ENCODE results near the gene UBE2L3.

DNA sequence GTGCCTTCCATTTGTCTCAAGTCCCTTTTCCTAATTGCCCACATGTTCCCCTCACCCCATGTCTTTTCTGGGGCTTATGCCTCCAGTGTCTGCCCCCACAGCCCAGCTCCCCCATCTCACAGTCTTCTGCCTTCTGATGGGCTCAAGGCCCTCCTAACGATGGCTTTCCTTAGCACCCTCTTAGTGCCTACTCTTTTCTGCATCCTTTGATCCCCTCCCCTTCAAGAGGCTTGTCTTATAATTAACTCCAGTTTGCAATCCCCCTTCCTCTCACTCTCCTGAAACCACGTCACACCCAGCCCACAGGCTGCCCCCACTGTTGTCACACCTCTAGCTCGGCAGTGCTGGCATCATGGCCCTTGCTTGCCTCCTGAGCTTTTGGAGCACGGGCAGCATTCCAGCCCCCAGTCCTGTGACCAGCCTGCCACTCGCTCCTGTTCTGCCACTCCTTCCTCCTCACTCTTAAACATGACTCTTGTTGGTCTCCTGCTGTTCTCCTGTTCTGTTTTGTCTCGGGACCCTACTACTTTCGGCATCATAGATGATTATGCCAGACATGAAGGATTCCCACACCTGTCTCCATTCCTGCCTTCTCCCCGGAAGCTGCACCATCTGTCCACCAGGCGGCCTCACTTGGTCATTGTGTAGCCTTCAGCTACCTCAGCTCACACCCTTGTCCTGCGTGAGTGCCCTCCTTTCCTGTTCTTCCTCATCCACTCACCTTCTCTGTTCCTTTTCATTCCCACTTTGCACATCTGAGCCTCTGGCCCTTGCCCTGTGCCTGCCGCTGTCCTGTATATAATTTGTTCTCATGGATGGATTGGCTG is 26.1 kb downstream of the UBE2L3 start:
- TF ChIP-seq, protein P1, sequence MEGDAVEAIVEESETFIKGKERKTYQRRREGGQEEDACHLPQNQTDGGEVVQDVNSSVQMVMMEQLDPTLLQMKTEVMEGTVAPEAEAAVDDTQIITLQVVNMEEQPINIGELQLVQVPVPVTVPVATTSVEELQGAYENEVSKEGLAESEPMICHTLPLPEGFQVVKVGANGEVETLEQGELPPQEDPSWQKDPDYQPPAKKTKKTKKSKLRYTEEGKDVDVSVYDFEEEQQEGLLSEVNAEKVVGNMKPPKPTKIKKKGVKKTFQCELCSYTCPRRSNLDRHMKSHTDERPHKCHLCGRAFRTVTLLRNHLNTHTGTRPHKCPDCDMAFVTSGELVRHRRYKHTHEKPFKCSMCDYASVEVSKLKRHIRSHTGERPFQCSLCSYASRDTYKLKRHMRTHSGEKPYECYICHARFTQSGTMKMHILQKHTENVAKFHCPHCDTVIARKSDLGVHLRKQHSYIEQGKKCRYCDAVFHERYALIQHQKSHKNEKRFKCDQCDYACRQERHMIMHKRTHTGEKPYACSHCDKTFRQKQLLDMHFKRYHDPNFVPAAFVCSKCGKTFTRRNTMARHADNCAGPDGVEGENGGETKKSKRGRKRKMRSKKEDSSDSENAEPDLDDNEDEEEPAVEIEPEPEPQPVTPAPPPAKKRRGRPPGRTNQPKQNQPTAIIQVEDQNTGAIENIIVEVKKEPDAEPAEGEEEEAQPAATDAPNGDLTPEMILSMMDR (optimal IDR thresholded peaks at IDR 0.05 in 1 of 3, IDR thresholded peaks at IDR 0.05 in 1 of 3, conservative IDR thresholded peaks at IDR 0.05 in 1 of 3; ENCODE audit: extremely low read depth in 1 of 3, insufficient read depth in 2 of 3, low read length in 3 of 3) = peak; percentile 31 to 54 (median 45)
- TF ChIP-seq EZH2 (IDR thresholded peaks at IDR 0.05; ENCODE audit: low read length) = no peak
